Large intestine (tissue), 3 donors: Measurements from ENCODE around the gene MIA. TPM values are rescaled to one million over a fixed set of nuclear protein-coding genes. Genes with fewer than 3 reads are reported as not detected.
"Not testable (repeated sequence)": the region's sequence is repeated elsewhere in the genome, so short reads cannot be mapped to it uniquely, and the experiment has no call there.

Experiments used
- DNase-seq, 2 donors: peaks; one replicate each; pipeline versions ENCODE4 v3.0.0 to v3.0.0-alpha.2; 2013
- H3K27ac ChIP-seq: one replicate; pipeline ENCODE4 v1.5.1; 2013; ENCODE audit warnings: low read length
- H3K27me3 ChIP-seq: 2 replicates; pipeline ENCODE4 v1.6.1; 2013; ENCODE audit warnings: low read length; ENCODE audit not compliant: control insufficient read depth, insufficient read depth
- H3K36me3 ChIP-seq: 2 replicates; pipeline ENCODE4 v1.6.1; 2013; ENCODE audit warnings: low read length; ENCODE audit not compliant: control insufficient read depth, insufficient read depth
- H3K4me1 ChIP-seq: one replicate; pipeline ENCODE4 v1.6.1; 2013; ENCODE audit warnings: low read length; ENCODE audit not compliant: control insufficient read depth, insufficient read depth
- H3K4me3 ChIP-seq: one replicate; pipeline ENCODE4 v1.5.1; 2013; ENCODE audit warnings: low read length
- H3K9me3 ChIP-seq: one replicate; pipeline ENCODE4 v1.6.1; 2013; ENCODE audit warnings: mild to moderate bottlenecking, low read depth, low read length, moderate library complexity; ENCODE audit not compliant: control insufficient read depth
- WGBS: methylation state at CpG from one replicate; pipeline ENCODE4 v1.1.5; 2013; ENCODE audit warnings: low lambda C conversion rate; ENCODE audit not compliant: insufficient coverage; 5-methylcytosine and 5-hydroxymethylcytosine counted together
- polyA plus RNA-seq: library from polyadenylated mRNA; unstranded; fragments of 120-200 nt; gene quantifications from one replicate; pipeline ENCODE4 v1.2.1, GENCODE V29; 2013

MIA gene
- polyA plus RNA-seq, 1 donor, result 6.2 TPM

- no peaks in the 10 kb centered on the region for H3K9me3 ChIP-seq
- peak overlapping the region; percentile 58 for H3K4me3 ChIP-seq
- H3K4me1 ChIP-seq, result peaks cover 47% of the 10 kb centered on the region
- H3K36me3 ChIP-seq, result peaks cover 33% of the 10 kb centered on the region
- DNase-seq, result no peak
- no peaks in the 10 kb centered on the region for H3K27me3 ChIP-seq
- WGBS, result no CpG with 5 or more reads among the region's 14 CpGs
- H3K27ac ChIP-seq, result peak overlapping the region; percentile 84
Measured at GRCh38 chr19:40810160-40810559, 34.8 kb downstream of the MIA start.

- H3K27me3 ChIP-seq, H3K9me3 ChIP-seq: not testable (repeated sequence)
- no CpG with 5 or more reads among the region's 65 CpGs for whole genome bisulfite sequencing
- peaks cover 28% of the 10 kb centered on the region for H3K36me3 ChIP-seq
- peak overlapping the region; percentile 58 for H3K4me3 ChIP-seq
- DNase-seq, result peak; percentile 70 to 91
- peak overlapping the region; percentile 84 for H3K27ac ChIP-seq
- H3K4me1 ChIP-seq, result peaks cover 40% of the 10 kb centered on the region
Measured at GRCh38 chr19:40810649-40811408, 35.5 kb downstream of the MIA start.

GRCh38 chr19:40811478-40812341 lies 36.4 kb downstream of the MIA start:
- H3K27ac ChIP-seq, result peak overlapping the region; percentile 84
- peak in 1 of 2 donors; percentile 59 for DNase-seq
- H3K27me3 ChIP-seq, result no peaks in the 10 kb centered on the region
- H3K4me3 ChIP-seq, result peak overlapping the region; percentile 58
- WGBS, result no CpG with 5 or more reads among the region's 35 CpGs
- H3K9me3 ChIP-seq, result no peaks in the 10 kb centered on the region
- peaks cover 31% of the 10 kb centered on the region for H3K4me1 ChIP-seq
- peaks cover 28% of the 10 kb centered on the region for H3K36me3 ChIP-seq

GRCh38 chr19:40812571-40812970 lies 37.2 kb downstream of the MIA start:
- H3K4me3 ChIP-seq, H3K27ac ChIP-seq, DNase-seq, H3K27me3 ChIP-seq, H3K9me3 ChIP-seq: not testable (repeated sequence)
- H3K36me3 ChIP-seq, result peaks cover 21% of the 10 kb centered on the region
- H3K4me1 ChIP-seq, result peaks cover 26% of the 10 kb centered on the region
- WGBS, result no CpG with 5 or more reads among the region's 7 CpGs

- Histone ChIP-seq H3K36me3 (peaks cover 15% of the 10 kb centered on the region), H3K4me3 (no peak overlapping the region), H3K4me1 (peaks cover 27% of the 10 kb centered on the region), H3K27me3 (no peaks in the 10 kb centered on the region), H3K27ac (no peak overlapping the region), H3K9me3 (no peaks in the 10 kb centered on the region)
- WGBS, result no CpG with 5 or more reads among the region's 4 CpGs
- DNase-seq, result no peak
Measured at GRCh38 chr19:40813182-40813581, 37.9 kb downstream of the MIA start.

- Histone ChIP-seq H3K36me3 (no peaks in the 10 kb centered on the region), H3K4me3 (no peak overlapping the region), H3K9me3 (no peaks in the 10 kb centered on the region), H3K27ac (no peak overlapping the region), H3K4me1 (peaks cover 28% of the 10 kb centered on the region), H3K27me3 (no peaks in the 10 kb centered on the region)
- DNase-seq, result no peak
- 71% methylated on average over 1 of the region's 4 CpGs for WGBS
Measured at GRCh38 chr19:40815223-40815622, 39.9 kb downstream of the MIA start.

GRCh38 chr19:40818480-40819399 lies 43.4 kb downstream of the MIA start:
- Histone ChIP-seq H3K4me1 (peaks cover 25% of the 10 kb centered on the region), H3K4me3 (peak overlapping the region; percentile 11)
- H3K27me3 ChIP-seq, H3K9me3 ChIP-seq, H3K27ac ChIP-seq, H3K36me3 ChIP-seq: not testable (repeated sequence)
- WGBS, result no CpG with 5 or more reads among the region's 36 CpGs
- DNase-seq, result peak; percentile 40 to 73

GRCh38 chr19:40819479-40820234 lies 44.3 kb downstream of the MIA start:
- no CpG with 5 or more reads among the region's 6 CpGs for WGBS
- H3K4me3 ChIP-seq, DNase-seq, H3K27ac ChIP-seq, H3K27me3 ChIP-seq, H3K9me3 ChIP-seq, H3K36me3 ChIP-seq: not testable (repeated sequence)
- H3K4me1 ChIP-seq, result peaks cover 32% of the 10 kb centered on the region

- Histone ChIP-seq H3K27me3 (no peaks in the 10 kb centered on the region), H3K4me1 (peaks cover 32% of the 10 kb centered on the region), H3K4me3 (no peak overlapping the region), H3K9me3 (peaks cover 2% of the 10 kb centered on the region), H3K36me3 (peaks cover 2% of the 10 kb centered on the region), H3K27ac (peak overlapping the region; percentile 95)
- DNase-seq, result no peak
- no CpG with 5 or more reads among the region's 22 CpGs for WGBS
Measured at GRCh38 chr19:40822161-40822560, 46.8 kb downstream of the MIA start.
